HepG2 (cell line): ENCODE data around the gene ZDHHC7. TPM values are rescaled to one million over a fixed set of nuclear protein-coding genes. Genes with fewer than 3 reads are reported as not detected.

Source experiments
- ATAC-seq: fragments of 200-7000 bp; cut with Tn5 transposase; 3 replicates; pipeline ENCODE4 v1.9.1; 2020; ENCODE audit warnings: mild to moderate bottlenecking, moderate library complexity
- BruUV-seq: library from RNA; stranded (reverse); fragments of 400-500 nt; replicated peaks from 2 replicates; lab custom pipeline; 2021; lab: Mats Ljungman, UMichigan
- CTCF ChIA-PET: fragments of 300-600 bp; formaldehyde crosslinking; extraction: SDS; loops from one replicate; lab custom pipeline; 2021; ENCODE audit warnings: low total read pairs, inconsistent platforms, low intra/inter-chr PET ratio; lab: Yijun Ruan, JAX
- POLR2A ChIA-PET: fragments of 350-600 bp; sonication (Branson Sonifier 250); formaldehyde crosslinking; loops from one replicate; lab custom pipeline; 2020; ENCODE audit warnings: antibody characterized with exemption, inconsistent platforms; lab: Yijun Ruan, JAX
- DNase-seq: peaks from one replicate; pipeline ENCODE4 v3.0.0-alpha.2; 2015; ENCODE audit warnings: low spot score
- FAIRE-seq: peaks from 3 replicates; lab custom pipeline; 2011; peaks lifted over from hg19 to GRCh38; lab: Jason Lieb, UNC
- H2AFZ ChIP-seq: one replicate; pipeline ENCODE4 v1.6.1; 2011; ENCODE audit warnings: low read length, inconsistent platforms
- H3K27ac ChIP-seq: fragments of 300-600 bp; 3 replicates; pipeline ENCODE4 v1.8.0; 2011; ENCODE audit warnings: mixed run types, mild to moderate bottlenecking, mixed read lengths, low read length, inconsistent platforms; ENCODE audit not compliant: insufficient read depth; ENCODE audit errors: extremely low read length
- H3K27me3 ChIP-seq, 2 experiments: fragments of 200-600 bp in 1 of 2; 2 replicates in 1 of 2; 3 replicates in 1 of 2; pipeline versions ENCODE4 v1.6.0 to v1.8.0; 2011; ENCODE audit warnings: low read length in 2 of 2, mild to moderate bottlenecking in 2 of 2, moderate library complexity in 2 of 2, inconsistent platforms in 1 of 2; ENCODE audit not compliant: insufficient read depth in 2 of 2, control insufficient read depth in 1 of 2
- H3K36me3 ChIP-seq, 2 experiments: fragments of 200-600 bp in 1 of 2; replicated peaks in 1 of 2; 2 replicates in 1 of 2; 3 replicates in 1 of 2; pipeline versions ENCODE4 v1.5.1 to v1.8.0; 2011; ENCODE audit warnings: low read length in 2 of 2, inconsistent platforms in 1 of 2; ENCODE audit not compliant: insufficient read depth in 2 of 2, control insufficient read depth in 1 of 2
- H3K4me1 ChIP-seq: 2 replicates; pipeline ENCODE4 v1.5.1; 2012; ENCODE audit warnings: low read length, inconsistent platforms; ENCODE audit not compliant: insufficient read depth
- H3K4me2 ChIP-seq: 2 replicates; pipeline ENCODE4 v1.6.0; 2011; ENCODE audit warnings: low read depth, low read length, inconsistent platforms
- H3K4me3 ChIP-seq, 3 experiments: fragments of 200-600 bp in 1 of 3; sonication (generic), shearing (Covaris generic) in 1 of 3; replicated peaks in 1 of 3; 2 replicates each; pipeline ENCODE4 v1.5.1; 2011 to 2016; ENCODE audit warnings: low read length in 3 of 3, inconsistent platforms in 2 of 3, low read depth in 2 of 3, mild to moderate bottlenecking in 2 of 3, control low read depth in 1 of 3, mixed read lengths in 1 of 3; ENCODE audit not compliant: insufficient read depth in 1 of 3
- H3K79me2 ChIP-seq: one replicate; pipeline ENCODE4 v1.6.1; 2011; ENCODE audit warnings: low read length, inconsistent platforms; ENCODE audit not compliant: insufficient read depth
- H3K9ac ChIP-seq: 2 replicates; pipeline ENCODE4 v1.6.0; 2011; ENCODE audit warnings: mild to moderate bottlenecking, low read depth, low read length, inconsistent platforms; ENCODE audit not compliant: insufficient read depth
- H3K9me3 ChIP-seq: 2 replicates; pipeline ENCODE4 v1.5.1; 2012; ENCODE audit warnings: mild to moderate bottlenecking, low read length
- H4K20me1 ChIP-seq: 2 replicates; pipeline ENCODE4 v1.6.0; 2011; ENCODE audit warnings: inconsistent platforms, mild to moderate bottlenecking, low read length, moderate library complexity; ENCODE audit not compliant: insufficient read depth
- CREB3 ChIP-seq: sonication (generic); formaldehyde crosslinking; IDR thresholded peaks from 2 replicates; pipeline ENCODE4 v1.5.0; 2020; ENCODE audit warnings: missing genetic modification reagents
- EZH2 ChIP-seq: conservative IDR thresholded peaks from 2 replicates; pipeline ENCODE4 v1.6.1; 2012; ENCODE audit warnings: mild to moderate bottlenecking, low read depth, low read length, moderate library complexity
- GLMP ChIP-seq: sonication (generic); formaldehyde crosslinking; IDR thresholded peaks from 2 replicates; pipeline ENCODE4 v1.9.0; 2021; ENCODE audit warnings: missing genetic modification reagents, mild to moderate bottlenecking, borderline replicate concordance
- HIC2 ChIP-seq: sonication (generic); formaldehyde crosslinking; IDR thresholded peaks from 2 replicates; pipeline ENCODE4 v1.9.0; 2022; ENCODE audit warnings: low read depth, missing genetic modification reagents
- MAFG ChIP-seq: sonication (generic); formaldehyde crosslinking; IDR thresholded peaks from 2 replicates; pipeline ENCODE4 v1.5.1; 2020; ENCODE audit warnings: mild to moderate bottlenecking, missing genetic modification reagents
- NCOR1 ChIP-seq: fragments of 200-600 bp; sonication (generic); IDR thresholded peaks from 2 replicates; pipeline ENCODE4 v1.7.0; 2017; ENCODE audit warnings: antibody characterized with exemption, low read length, borderline replicate concordance
- NR3C1 ChIP-seq: sonication (generic); formaldehyde crosslinking; IDR thresholded peaks from 2 replicates; pipeline ENCODE4 v1.4.0; 2020; ENCODE audit warnings: missing genetic modification reagents
- PAF1 ChIP-seq: IDR thresholded peaks from 2 replicates; pipeline ENCODE4 v1.6.1; 2016; ENCODE audit warnings: missing genetic modification reagents, missing compliant biosample characterization
- PCBP2 ChIP-seq: fragments of 200-400 bp; formaldehyde crosslinking; optimal IDR thresholded peaks from 2 replicates; pipeline ENCODE3; 2018; ENCODE audit warnings: low read length, low read depth; ENCODE audit not compliant: poor library complexity, severe bottlenecking
- SAFB2 ChIP-seq: sonication (generic); formaldehyde crosslinking; IDR thresholded peaks from 2 replicates; pipeline ENCODE4 v1.5.1; 2020; ENCODE audit warnings: missing genetic modification reagents, low read depth, mild to moderate bottlenecking, borderline replicate concordance
- SMARCC2 ChIP-seq: fragments of 450-650 bp; IDR thresholded peaks from 2 replicates; pipeline ENCODE4 v1.6.1; 2017; ENCODE audit warnings: antibody characterized with exemption, mild to moderate bottlenecking
- SRSF1 ChIP-seq: fragments of 200-400 bp; formaldehyde crosslinking; optimal IDR thresholded peaks from 2 replicates; pipeline ENCODE3; 2017; ENCODE audit warnings: mild to moderate bottlenecking, low read depth, low read length, moderate library complexity
- XBP1 ChIP-seq: sonication (generic); formaldehyde crosslinking; IDR thresholded peaks from 2 replicates; pipeline ENCODE4 v1.5.0; 2020; ENCODE audit warnings: missing genetic modification reagents
- ZNF557 ChIP-seq: sonication (generic); formaldehyde crosslinking; IDR thresholded peaks from 2 replicates; pipeline ENCODE4 v1.4.0; 2020; ENCODE audit warnings: missing genetic modification reagents
- ZNF674 ChIP-seq: sonication (generic); formaldehyde crosslinking; IDR thresholded peaks from 2 replicates; pipeline ENCODE4 v1.5.0; 2020; ENCODE audit warnings: low read depth, mild to moderate bottlenecking, missing genetic modification reagents
- ZNF740 ChIP-seq: sonication (generic); formaldehyde crosslinking; IDR thresholded peaks from 2 replicates; pipeline ENCODE4 v1.4.0; 2020; ENCODE audit warnings: missing genetic modification reagents
- ZNF770 ChIP-seq: sonication (generic); formaldehyde crosslinking; IDR thresholded peaks from 2 replicates; pipeline ENCODE4 v1.5.0; 2020; ENCODE audit warnings: mild to moderate bottlenecking, missing genetic modification reagents
- ZNF792 ChIP-seq: IDR thresholded peaks from 2 replicates; pipeline ENCODE4 v1.6.1; 2016
- ZNF891 ChIP-seq: sonication (generic); formaldehyde crosslinking; IDR thresholded peaks from 2 replicates; pipeline ENCODE4 v1.5.0; 2020; ENCODE audit warnings: mild to moderate bottlenecking, missing genetic modification reagents
- WGBS: methylation state at CpG from one replicate; pipeline ENCODE4 v1.1.6; 2017; ENCODE audit warnings: low lambda C conversion rate; 5-methylcytosine and 5-hydroxymethylcytosine counted together
- in situ Hi-C: cut with HindIII; loops from 2 replicates; pipeline ENCODE4 v1.10.0; 2017; ENCODE audit warnings: low pct_unique_long_range_greater_than_20kb; ENCODE audit not compliant: extremely low pct_ligation_motif_present
- intact Hi-C: fragments of 100-400 bp; cut with micrococcal nuclease; formaldehyde crosslinking; loops from one replicate; pipeline ENCODE4 v1.10.0; 2022; ENCODE audit not compliant: unreplicated experiment
- polyA plus RNA-seq, 8 experiments: library from polyadenylated mRNA; depleted of rRNA in 3 of 8; stranded (reverse) in 7 of 8; unstranded in 1 of 8; fragments of >200 nt; fragmentation: Illumina TruSeq in 4 of 8; extraction: Trizol in 4 of 8; gene quantifications; 2 replicates each; pipeline versions ENCODE4 v1.2.1 to v1.2.3, GENCODE V29; 2011 to 2016; ENCODE audit warnings: low read depth in 4 of 8, missing spikeins in 1 of 8, mixed read lengths in 1 of 8; ENCODE audit not compliant: insufficient read depth in 1 of 8
- total RNA-seq, 5 experiments: library from RNA; depleted of rRNA; stranded (reverse); fragments of >200 nt; fragmentation: Illumina TruSeq; extraction: Trizol; gene quantifications; 2 replicates each; pipeline ENCODE4 v1.2.3, GENCODE V29; 2016; ENCODE audit warnings: low read depth in 1 of 5

Gene ZDHHC7
- total and polyA plus RNA-seq, 2 of the 13 experiments (the other 11 are each of a cell fraction or from before 2014, with no cell fraction given): 46.8 to 67.6 TPM

GRCh38 chr16:85055493-85056210 lies 44.3 kb upstream of the ZDHHC7 start:
- peak; percentile 32 for DNase-seq
- Histone ChIP-seq H2AFZ (peak overlapping the region; percentile 71), H3K27me3 (peaks cover 0 to 3% of the 10 kb centered on the region in 2 experiments; a peak in 2 of 5 replicates), H3K4me2 (peak overlapping the region; percentile 78), H3K9me3 (no peaks in the 10 kb centered on the region), H3K27ac (no peak overlapping the region), H3K79me2 (no peaks in the 10 kb centered on the region), H3K4me3 (peak overlapping the region; percentile 5 to 49 (median 34); a peak in 3 of 6 replicates), H3K36me3 (no peaks in the 10 kb centered on the region), H3K9ac (peak overlapping the region; percentile 32; the same call in 1 of the 2 replicates), H3K4me1 (peaks cover 33% of the 10 kb centered on the region), H4K20me1 (no peaks in the 10 kb centered on the region)
- ChIA-PET POLR2A (no interaction called here), CTCF (no interaction called here)
- no TSS peak for BruUV-seq
- WGBS: 18% methylated on average over 14 of the region's 14 CpGs
- ATAC-seq: peak; percentile 70
- in situ Hi-C loops (no loop called here), intact Hi-C loops (no loop called here)
- peak; percentile 89 for FAIRE-seq
- TF ChIP-seq SAFB2 (CRISPR knock-in tag): no peak
- no peak for TF ChIP-seq NR3C1 (CRISPR knock-in tag)
- TF ChIP-seq XBP1 (CRISPR knock-in tag): no peak
- TF ChIP-seq ZNF557 (CRISPR knock-in tag): peak; percentile 86; the same call in 1 of the 2 replicates
- TF ChIP-seq PCBP2: no peak
- no peak for TF ChIP-seq SMARCC2
- TF ChIP-seq SRSF1: no peak
- TF ChIP-seq EZH2: no peak
- TF ChIP-seq ZNF674 (CRISPR knock-in tag): no peak
- no peak for TF ChIP-seq NCOR1
- TF ChIP-seq CREB3 (CRISPR knock-in tag): no peak
- TF ChIP-seq MAFG (CRISPR knock-in tag): no peak
- no peak for TF ChIP-seq ZNF770 (CRISPR knock-in tag)
- TF ChIP-seq PAF1 (CRISPR knock-in tag): no peak
- no peak for TF ChIP-seq HIC2 (CRISPR knock-in tag)
- TF ChIP-seq ZNF891: peak; percentile 90
- TF ChIP-seq GLMP: no peak
- TF ChIP-seq ZNF792 (CRISPR knock-in tag): no peak
- TF ChIP-seq ZNF740 (CRISPR knock-in tag): no peak
